GM19035 (cell line): ENCODE results near the gene DPYSL3.

ENCODE experiments used
- ATAC-seq: cut with Tn5 transposase; IDR thresholded peaks from one replicate; pipeline ENCODE4 v1.9.1; 2021; ENCODE audit not compliant: unreplicated experiment

Gene DPYSL3

DNA sequence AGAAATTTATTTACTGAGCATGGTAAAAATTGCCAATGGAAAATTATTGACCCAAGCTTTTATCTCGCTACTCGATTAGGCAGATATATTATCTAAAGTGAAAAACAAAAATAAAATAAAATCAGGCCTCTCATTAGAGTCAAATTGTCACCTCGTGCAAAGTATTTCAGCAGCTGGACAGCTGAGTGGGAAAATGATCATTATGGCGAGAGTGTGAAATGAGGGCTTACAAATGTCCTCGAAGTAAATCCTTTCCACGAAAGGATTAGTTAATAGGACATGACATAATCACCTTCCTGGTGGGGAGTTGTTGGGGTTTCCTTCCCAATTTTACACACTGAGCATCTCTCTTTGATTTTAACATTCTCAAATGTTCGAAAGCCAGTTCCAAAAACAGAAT, 5.4 kb upstream of the DPYSL3 start:
- no peak for ATAC-seq

DNA sequence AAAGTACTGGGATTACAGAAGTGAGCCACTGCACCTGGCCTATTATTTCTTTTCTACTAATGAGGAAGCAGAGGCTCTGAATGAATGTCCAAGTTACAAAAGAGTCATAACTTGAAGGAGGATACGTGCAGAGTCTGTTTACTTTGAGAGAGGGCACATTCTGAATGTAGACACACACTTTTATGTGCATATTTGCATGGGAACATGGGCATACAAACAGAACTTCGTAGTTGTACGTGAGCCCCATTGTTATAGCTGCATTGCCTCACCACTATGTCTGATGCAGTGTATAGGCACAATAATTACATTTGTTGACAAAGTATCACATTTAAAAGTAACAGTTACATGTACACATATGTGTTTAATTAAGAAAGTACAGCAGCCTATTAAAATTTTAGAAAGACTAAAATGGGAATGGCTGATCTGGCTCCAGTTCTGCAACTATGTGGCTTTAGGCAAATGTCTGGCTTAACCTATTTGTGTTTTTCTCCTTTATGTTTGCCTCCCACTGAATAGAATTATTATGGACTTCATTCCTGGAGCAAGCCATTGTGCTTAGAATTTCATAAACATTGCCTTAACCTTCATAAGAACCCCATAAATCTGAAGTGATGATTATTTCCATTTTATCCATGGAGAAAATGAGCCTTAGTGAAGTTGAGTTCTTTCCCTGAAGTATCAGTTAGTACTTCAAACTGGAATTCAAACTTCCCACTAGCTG, 3.0 kb upstream of the DPYSL3 start:
- ATAC-seq = no peak

DNA sequence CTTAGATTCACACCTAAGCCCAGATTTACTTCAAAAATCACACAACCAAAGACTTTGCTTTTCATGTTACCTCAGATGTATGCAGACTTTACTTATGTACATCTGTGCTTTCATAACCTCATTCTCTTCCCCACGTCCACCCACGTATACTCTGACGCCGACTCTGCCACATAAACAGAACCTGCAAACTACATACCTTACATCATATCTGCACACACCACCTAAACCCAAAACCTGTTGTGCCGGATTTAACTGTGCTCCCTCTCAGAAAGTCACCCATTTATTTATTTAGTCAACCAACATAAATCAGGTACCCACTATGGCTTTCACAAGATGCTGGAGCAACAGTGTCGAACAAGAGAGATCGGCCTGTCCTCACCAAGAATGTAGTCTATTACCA, 1.0 kb upstream of the DPYSL3 start:
- ATAC-seq = no peak

DNA sequence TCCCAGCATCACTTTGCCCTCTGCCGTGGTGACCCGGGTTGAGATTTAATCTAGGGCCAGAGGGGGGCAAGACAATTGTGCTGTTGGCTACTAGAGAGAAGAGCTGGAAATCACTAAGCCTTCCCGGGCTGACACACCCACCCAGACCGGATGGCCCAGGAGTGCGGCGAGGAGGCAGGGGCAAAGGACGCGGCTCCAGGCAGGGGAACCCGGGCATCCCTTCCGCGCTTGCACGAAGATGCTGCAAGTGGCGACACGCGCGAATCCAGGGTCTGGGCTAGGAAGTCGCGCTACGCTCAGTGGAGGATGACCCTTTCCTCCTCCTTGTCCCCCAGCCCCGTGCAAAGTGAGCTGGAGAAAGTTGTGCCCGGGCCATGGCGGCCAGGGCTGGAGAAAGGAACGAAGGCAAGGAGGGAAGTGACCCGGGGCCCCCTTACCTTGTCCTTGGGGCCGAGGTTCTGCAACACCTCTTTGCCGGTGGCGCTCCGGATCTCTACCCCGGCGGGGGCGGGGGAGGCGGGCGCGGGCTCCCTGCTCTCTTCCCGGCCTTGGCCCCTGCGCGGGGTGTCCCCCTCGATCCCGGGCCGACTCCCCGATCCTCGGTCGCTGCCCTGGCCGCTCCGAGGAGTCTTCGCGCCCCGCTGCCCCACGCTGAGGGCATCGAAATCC, 693 bp downstream of the DPYSL3 start:
- ATAC-seq = no peak

DNA sequence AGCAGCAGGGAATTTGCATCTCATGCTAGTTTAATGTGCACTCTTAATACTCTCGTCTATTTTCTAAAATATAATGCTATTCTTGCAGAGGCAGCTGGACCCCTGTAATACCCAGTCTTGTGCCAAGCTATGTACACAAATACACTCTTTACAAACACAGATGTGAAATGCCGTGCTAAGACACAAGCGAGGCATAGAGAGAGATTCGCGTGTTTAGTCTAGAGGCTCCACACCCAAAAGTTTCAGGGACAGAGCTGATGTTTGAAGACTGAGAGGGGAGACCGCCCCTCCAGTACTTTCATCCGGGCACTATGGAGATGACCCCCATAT, 1.2 kb downstream of the DPYSL3 start:
- ATAC-seq = no peak

DNA sequence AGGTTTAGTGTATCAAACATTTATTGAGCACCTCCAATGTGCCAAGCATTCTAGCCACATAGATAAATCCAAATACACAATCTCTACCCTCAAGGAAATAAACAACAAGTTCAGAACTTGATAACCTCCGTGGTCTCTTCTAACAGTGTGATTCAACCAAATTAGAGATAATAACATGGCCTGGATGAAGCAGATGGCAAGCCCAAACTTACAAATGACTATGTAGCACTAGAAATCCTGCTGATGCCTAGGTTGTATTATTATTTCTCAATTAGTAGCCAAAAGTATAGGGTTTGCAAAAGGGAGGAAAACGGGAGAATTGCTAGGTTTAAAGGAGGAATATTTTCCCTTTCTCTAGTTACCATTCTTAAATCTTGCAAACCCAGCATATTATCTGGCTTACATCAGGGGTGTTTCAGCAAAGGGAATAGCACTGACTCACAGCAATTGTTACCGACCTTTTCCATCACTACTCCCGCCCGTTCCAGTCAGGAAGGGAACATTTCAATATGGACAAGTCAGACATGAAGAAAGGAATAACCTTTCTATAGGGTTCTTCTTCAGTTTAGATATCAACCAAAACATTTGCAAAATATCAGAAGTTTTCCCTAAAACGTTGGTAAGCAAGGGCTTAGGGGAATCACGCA, 2.3 kb downstream of the DPYSL3 start:
- no peak for ATAC-seq

DNA sequence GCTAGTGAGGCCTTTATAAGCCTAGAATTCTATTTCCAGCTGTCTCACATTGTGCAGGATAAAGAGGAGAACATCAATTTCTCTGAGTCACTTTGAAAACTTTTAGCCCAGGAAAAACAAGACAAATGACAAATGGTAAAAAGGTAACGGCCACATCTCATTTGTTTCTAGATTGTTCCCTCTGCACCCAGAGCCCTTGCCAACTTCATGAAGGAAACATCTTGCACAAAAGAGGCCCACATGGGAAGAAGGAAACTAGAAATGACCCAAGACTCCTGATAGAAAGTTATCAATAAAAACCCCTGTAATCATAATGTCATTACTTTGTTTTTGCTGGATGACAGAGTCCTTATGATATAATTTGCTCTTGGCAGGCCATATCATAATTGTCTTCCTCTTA, 5.3 kb downstream of the DPYSL3 start:
- ATAC-seq = no peak

DNA sequence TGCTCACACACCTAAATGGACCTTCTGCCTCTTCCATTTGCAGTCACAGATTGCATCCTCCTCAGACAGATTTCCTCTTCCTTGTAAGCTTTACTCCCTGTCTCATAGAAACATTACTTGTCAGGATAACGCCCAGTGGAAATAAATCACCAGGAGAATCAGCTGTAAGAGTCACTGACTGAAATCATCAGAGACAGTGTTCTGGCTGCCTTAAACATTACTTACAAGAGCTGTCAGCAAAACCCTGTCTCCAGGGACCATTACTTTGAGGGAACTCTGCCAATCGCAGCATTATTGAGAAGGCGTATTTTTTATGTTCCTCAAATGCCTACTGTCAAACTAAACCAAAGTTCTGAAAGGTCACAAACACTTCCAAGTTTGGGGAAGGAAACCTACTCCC, 5.9 kb downstream of the DPYSL3 start:
- ATAC-seq = no peak

DNA sequence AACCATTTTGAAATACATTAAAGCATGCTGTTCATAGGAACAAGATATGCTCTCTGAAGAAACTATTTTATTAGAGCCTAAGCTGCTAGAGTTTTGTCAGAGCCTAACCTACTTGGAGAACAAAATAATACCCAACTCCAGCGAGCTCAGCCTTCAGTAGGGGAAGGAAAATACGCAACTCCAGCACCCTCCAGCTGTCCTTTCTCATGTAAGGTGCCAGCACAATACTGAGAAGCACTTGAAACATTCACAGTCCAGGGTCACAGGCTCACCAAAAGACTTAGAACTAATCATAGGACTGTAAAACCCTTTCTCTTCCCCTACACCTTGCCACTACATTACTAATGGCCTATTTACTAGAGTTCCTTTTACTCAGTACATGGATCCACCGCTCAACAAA, 18.9 kb downstream of the DPYSL3 start:
- no peak for ATAC-seq

DNA sequence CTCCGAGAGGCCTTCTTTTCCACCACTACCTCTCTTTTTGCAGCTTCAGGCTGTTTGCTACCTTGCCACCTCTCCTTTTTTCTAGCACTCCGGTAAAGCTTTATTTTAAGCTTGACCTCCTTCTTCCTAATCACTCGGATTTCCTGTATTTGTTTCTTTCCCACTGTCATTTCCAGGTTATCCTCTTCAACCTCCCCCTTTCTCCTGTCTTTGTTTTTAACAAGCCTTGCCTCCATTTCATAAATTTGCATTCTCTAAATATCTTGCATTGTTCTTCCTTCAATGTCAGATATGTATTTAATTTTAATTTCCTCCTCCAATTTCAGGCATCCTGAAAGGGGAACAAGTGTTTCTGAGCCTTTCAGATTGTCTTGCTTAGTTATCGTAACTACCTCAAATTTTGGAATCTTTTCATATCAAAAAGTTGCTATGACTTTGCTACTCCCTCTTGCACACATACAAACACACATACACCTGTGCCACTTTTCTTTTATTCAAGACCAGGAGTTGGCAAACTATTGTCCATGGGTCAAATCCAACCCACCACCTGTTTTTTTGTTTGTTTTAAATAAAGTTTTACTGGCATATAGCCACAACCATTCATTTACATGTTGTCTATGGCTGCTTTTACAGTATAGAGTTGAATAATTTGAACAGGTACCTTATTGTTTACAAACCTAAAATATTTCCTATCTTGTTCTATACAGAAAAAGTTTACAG, 22.7 kb downstream of the DPYSL3 start:
- ATAC-seq = no peak

DNA sequence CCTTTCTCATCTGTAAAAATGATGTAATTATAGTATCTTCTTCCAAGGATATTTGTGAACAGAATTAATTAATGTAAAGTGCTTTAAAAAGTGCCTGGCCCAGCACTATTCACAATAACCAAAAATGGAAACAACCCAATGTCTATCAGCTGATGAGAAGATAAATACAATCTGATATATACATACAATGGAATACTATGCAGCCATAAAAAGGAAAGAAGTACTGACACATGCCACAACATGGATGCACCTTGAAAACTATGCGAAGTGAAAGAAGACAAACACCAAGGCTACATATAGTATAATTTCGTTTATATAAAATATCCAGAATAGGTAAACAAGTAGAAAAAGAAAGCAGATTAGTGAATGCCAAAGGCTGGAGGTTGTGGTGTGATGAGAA, 24.1 kb downstream of the DPYSL3 start:
- ATAC-seq = no peak

DNA sequence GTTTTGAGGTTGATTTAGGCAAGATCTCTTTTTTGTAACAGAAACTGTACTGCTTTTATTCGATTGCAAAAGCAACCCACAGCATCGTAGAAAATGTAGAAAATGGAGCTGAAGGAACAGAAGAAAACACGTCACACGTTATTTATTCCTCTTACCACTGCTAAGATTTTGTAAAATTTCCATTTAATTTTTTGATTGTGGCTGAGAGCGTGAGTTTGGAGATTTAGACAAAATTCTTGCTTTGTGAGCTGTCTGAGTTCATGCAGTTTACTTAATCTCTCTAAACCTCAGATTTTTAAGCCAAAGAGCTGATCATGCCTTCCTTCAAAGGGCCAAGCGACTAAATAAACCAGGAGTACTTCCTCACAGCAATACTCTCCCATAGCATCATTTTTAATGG, 24.8 kb downstream of the DPYSL3 start:
- ATAC-seq = no peak

DNA sequence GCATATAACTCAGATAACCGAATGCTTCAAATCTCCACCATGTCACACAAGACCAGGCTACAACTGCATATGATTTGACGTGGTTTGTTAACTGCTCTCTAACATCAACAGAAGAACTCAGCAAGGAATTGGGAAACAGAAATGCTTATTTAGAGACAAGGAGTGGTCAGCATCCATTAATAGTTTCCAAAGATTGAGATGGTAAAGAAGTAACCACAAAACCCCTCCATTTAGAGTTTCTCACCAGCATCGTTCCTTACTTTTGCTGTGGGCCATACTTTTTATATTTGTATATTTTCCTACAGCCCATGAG, 25.2 kb downstream of the DPYSL3 start:
- ATAC-seq = no peak

DNA sequence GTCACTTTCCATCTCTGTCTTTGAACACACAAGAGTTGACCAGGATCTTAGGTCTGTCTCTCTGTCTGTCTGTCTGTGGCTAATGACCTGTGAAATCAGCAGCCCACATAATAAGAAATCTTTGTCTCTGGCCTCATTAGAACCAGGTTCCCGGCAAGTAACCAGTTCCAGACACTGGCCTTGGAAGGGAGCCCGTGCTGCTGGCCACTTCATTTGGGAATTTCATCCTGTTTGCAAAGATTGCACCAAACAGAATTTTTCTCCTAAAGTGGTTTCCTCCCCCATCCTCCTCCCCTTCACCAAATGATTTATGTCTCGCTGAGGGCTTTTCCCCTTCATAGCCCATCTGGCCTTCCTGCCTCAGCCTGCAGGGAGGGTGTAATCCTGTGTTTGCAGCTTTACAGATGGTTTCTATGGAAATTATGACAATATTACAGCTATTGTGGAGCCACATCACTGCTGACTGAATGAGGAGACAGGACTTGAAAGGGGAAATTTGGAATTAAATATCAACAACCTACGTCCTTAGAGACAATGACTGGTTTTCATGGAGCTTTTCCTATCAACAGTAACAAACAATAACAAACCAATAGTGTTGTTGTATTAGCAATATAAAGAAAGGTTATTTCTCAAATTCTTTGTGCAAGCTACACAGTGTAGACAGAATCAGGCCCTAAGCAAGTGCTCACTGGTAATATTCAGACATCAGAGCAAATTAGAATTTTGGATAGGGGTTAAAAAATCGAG, 25.7 kb downstream of the DPYSL3 start:
- ATAC-seq = no peak

DNA sequence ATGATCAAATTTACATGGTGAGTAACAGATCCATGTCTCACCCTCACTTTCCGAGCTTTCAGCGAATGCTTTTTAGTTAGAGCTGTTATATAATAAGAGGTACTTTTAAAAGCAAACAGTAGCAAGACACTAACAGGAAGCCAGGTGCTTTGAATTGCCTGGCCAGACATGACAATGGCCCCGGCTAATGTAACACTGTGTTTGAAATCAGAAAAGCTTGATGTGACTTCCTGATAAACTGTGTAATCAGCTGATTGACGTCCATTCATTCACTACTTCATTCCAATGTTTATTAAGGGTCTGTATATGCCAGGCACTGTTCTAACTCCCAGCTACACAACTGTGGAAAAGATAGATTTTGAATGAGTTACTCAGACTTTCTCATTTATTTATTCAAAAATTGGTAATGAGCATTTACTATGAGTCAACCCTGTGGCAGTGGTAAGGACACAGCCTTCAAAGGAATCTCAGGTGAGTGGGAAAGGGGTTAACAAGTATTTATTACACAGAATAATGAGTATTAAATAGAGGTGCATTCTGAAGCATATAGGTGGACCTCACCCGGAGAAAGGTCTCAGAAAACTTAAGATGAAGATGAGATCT, 26.6 kb downstream of the DPYSL3 start:
- no peak for ATAC-seq

DNA sequence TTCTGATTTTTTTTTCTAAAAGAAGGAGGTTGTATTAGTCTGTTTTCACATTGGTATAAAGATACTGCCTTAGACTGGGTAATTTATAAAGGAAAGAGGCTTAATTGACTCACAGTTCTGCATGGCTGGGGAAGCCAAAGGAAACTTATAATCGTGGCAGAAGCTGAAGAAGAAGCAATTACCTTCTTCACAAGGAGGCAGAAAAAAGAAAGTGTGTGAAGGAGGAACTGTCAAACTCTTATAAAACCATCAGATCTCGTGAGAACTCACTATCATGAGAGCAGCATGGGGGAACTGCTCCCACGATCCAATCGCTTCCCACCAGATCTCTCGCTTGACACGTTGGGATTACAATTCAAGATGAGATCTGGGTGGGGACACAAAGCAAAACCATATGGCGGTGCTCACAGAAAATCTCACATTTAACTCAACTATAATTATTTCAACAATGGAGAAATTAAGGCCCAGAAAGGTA, 27.1 kb downstream of the DPYSL3 start:
- ATAC-seq = no peak

DNA sequence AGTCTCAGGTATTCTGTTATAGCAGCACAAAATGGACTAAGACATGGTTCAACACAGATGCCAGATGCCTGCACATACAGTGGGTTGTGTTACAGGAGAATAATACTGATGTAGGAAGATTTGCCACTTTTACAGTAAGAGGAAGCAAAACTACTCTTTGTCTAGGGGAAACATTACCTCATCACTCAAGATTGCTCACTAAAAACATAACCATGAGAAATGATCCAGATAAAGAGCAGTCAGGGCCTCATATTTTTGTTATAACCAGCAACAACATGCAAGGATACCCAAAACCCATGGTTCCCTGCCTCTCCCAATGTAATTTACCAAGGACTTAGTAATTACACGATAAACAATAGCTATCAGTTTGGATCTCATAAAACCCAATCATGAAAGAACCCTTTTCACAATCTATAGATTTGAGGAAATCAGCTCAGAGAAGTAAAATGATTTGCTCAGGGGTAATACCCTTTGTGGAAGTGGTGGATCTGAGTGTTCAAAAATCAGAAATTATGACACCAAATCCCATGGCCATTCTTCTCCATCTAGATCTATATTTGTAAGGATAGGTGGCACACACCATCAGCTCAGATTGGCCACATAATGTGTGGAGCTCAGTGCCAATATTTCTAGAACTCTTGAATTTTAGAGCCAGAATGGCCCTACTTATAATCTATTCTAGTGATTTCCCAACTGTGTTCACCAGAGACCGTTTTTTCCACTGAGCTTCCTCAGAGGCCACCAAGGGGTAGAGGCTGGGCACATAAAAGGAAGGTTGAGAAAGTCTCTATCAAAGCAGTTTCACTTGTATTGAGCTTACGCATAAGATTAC, 27.8 kb downstream of the DPYSL3 start:
- ATAC-seq = peak; percentile 69

DNA sequence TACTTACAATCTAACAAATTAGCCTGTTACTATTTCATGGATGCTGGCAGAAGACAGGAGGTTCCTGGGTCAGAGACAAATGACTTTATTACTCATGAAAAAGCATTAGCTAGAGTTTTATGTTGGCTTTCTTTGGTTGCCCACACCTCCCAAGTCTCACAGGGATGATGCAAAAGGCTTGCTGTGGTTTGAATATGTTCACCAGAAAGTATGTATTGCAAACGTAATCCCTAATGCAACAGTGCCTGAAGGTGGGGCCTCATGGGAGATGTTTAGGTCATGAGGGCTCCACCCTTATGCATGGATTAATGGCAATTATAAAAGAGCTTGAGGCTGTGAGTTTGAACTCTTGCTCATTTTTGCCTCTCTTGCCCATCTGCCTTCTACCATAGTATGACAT, 28.5 kb downstream of the DPYSL3 start:
- peak; percentile 8 for ATAC-seq

DNA sequence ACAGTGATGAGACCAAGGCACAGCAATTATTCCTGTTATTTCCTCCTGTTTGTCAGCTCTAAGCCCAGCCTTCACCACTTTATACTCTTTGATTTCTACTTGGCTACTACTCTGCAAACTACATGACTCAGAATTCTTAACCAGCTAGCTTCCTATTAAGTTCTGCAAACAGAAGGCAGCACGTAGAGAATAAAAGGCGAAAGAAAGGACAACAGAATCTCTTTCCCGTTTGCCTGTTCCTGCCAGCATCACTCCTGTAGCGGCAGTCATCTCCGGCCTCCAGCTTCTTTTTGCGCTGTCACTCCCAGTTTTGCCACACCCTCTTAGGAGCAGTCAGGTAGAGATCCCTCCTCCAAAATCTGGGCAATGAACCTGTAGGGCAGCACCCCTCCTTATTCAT, 29.9 kb downstream of the DPYSL3 start:
- no peak for ATAC-seq

DNA sequence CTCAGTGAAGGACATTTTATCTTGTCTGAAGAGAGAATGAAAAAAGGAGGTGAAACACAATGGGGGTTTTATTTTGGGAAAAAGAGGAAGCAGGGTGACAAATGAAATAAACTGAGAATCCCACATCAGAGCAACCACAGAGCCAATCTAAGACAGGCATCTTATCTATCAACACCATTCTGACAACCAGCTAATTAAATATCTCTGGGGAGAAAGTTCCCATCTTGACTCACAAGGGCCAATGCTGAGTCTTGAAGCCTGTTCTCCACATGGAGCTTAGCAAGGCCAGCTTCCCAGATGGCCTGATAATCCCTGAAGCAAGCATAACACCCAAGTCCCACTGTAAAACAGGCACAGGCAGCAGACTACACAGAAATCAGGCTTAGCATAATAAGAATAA, 30.4 kb downstream of the DPYSL3 start:
- no peak for ATAC-seq
